ENCODE results near the gene PBX3.

The PBX3 gene

DNA sequence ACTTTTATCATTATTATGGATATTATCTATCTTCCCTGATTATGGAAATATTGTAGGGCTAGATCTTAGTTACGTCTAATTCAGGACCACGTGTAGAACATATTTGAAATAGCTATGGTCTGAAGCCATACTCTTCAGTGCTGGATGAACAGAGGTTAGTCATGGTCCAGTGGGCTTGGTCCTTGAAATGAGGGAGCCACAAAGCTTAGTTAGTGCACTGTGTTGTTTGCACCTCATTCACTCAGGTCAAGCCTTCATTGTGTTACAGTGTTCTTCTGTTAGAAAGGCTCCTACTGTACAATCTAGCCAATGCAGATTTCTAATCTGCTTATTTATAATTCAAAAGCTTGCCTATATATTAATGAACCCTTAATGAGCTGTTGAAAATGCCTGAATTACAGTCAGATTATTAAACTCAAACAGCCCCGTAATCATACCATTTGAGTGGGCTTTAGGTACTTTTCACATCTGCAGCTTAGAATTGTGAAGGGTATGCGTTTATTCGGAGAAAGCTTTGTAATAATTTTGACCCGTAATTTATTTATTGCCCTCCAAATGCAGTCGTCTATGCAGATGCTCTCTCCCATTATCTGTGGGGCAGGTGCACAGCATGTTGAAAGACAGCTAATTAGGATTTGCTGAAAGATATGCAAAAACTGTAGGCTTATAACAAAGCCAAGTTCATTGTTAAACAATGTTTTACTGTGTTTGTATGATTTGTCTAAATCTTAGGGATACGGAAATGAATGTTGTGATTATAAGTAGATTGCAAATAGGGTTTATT is 164.9 kb downstream of the PBX3 start:
- DNase-seq: peak; percentile 28

DNA sequence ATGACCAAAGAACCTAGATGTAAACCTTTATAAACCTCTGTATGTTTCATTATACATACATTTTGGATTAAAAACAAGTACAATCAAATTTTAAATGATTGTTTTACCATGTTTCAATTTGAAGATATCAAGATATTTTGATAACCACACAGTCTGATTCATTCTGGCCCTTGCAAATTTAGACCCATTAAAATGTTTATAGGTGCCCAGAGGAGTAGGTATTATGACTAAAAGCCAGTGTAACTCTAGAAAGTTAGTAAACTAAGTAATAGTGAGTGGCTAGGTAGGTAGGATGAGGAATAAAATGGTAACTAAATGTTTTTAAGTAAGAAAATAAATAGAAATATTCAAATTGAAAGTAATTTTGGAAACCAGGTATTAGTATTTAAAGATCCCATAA is 165.5 kb downstream of the PBX3 start:
- DNase-seq: no peak

DNA sequence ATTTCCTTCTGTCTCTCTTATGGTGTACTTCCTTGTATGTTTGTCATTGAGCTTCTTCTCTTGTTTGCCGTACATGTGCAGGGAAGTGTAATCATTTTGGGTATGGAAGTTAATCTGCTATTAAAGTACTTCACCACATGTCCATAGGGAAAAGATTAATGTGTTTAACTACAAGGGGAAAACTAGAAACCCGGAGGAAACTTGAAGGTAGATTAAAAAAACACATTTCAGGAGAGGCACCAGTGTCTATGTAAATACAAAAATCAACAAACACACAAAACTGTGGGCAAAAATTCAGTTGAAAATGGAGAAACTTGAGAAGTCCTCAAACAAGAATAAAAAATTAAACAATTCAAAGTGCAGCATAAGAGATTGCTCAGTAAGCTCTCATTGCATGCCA is 166.4 kb downstream of the PBX3 start:
- DNase-seq: no peak

GRCh38 chr9:125914411-125914810 is 167.2 kb downstream of the PBX3 start:
- no peak for DNase-seq

GRCh38 chr9:125915606-125916005 is 168.4 kb downstream of the PBX3 start:
- no peak for DNase-seq

GRCh38 chr9:125919565-125919964 is 172.4 kb downstream of the PBX3 start:
- DNase-seq: no peak

DNA sequence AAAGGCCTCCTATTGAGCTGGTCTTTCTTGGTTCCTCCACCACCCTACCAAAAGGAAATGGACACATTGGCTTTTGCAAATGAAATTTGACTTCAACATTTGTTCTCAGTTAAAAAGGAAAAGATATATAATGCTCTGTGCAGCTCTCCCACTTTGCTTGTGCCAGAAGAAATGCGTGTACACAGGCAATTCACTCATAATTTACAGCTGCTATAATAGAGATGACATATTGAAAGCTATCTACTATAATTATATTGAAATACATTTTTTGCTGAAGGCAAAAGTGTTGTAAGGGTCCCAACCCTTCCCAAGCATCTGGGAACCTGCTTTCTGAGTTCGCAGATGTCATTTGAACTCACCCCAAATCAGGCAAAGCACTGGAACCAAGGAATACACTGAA is 173.2 kb downstream of the PBX3 start:
- DNase-seq: no peak

- no peak for DNase-seq
These were observed 175.7 kb downstream of the PBX3 start for GRCh38 chr9:125922854-125923253.

- no peak for DNase-seq
These were observed 177.2 kb downstream of the PBX3 start for GRCh38 chr9:125924351-125924750.

GRCh38 chr9:125926936-125927335 is 179.8 kb downstream of the PBX3 start:
- DNase-seq: no peak

GRCh38 chr9:125929846-125930245 is 182.7 kb downstream of the PBX3 start:
- no peak for DNase-seq

DNA sequence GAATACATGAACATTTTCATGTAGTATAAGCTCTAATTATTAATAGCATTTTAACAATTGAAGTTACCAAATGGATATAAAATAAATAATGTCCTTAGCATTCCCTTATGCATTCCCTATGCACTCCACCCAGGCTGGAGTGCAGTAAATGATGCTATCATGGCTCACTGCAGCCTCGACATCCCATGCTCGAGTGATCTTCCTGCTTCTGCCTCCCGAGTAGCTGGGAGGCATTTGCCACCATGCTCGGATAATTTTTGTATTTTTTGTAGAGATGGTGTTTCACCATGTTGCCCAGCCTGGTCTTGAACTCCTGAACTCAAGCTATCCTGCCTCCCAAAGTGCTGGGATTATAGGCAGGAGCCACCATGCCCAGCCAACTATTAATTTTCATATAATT is 184.0 kb downstream of the PBX3 start:
- no peak for DNase-seq

DNA sequence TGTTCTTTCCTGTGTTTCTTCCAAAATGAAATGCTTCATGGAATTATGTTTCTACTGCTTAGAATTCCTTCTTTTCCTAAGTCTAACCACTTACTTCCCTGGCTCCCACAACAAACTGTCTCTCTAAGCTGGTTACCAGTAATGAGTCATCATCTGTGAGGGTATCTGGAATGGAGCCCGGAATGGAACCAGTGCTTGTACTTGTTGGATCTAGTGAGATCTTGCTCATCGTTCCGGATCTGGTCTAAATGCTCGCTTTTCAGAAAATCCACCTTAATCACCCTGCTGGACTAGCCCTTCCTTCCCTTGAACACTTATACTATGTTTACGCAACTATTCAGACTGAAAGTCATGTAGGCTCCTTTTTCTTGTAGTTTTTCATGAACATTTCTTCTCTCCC is 184.8 kb downstream of the PBX3 start:
- DNase-seq: no peak

DNA sequence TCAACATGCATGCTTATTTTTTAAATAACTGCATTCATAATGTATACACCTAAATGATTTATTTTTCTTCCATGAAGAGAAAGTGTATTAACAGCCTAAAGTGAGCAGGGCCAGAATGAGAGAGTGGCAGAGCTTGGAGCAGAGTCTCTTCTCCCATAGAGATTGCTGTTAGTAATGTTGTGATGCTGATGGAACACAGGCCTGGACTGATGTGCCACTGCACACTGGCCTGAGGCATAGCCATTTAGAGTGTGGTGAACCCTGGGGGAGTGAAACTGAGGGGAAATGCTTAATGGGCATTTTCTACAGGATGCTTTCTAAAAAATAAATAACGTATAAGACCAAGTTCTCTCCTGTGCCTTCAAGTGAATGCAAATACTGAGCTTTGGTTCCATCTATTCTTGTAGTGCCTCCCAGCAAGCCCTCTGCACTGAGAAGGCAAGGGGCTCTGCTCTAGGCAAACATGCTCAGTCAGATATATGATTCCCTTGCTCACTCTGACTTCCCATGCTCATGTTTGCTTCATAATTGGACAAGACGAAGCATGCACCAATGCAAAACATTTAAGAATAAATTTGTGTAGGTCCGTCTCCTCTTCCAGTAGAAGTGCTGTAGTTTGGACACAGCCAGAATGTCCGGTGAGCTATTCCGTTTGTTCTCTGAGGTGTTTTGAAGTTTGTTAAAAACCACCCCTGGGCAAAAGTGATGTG is 185.7 kb downstream of the PBX3 start:
- DNase-seq: no peak

DNA sequence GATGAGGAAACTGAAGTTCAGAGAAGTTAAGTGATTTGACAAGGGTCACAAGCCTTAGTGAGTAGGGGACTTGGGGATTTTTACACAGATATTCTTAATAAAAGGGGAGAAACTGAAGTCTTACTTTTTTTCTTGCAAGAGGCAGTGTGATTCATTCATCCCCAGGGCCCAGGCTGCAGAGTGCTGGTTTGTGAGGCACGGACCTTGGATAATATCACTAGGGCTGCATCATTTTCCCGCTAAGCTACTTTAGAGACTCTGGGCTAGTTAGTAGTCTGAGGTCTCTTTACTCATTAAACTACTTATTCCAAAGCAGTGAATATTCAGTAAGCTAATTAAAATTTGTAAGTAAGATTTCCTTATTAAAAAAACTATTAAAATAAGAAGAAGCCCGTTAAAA is 195.0 kb downstream of the PBX3 start:
- DNase-seq: no peak

GRCh38 chr9:125943831-125944230 is 196.7 kb downstream of the PBX3 start:
- DNase-seq: no peak

- no peak for DNase-seq
These were observed 199.2 kb downstream of the PBX3 start for GRCh38 chr9:125946397-125946796.

DNA sequence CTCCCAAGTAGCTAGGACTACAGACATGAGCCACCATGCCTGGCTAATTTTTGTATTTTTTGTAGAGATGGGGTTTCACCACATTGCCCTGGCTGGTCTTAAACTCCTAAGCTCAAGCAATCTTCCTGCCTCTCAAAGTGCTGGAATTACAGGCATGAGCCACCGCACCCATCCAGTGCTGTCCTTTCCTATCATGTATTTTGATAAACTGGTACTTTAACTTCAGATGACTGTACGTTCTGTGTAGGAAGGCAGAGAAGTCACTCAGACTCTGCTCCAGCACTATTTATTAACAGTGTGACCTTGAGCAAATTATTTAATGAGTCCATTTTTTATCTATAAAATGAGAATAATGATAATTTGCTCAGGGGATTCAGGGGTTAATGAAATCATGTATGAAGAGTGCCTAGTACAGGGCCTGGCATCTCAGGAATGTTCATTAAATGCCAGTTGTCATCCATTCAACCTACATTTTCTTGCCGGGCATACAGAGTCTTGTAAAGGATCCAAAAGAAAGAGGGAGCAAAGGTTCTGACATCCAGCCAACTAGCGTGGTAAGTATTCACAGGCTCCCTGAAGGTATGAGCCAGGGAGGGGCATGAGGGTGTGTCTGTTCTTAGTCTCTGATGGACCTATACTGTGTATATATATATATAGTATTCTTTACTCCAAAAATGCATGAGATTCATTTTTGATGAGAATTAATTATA is 201.9 kb downstream of the PBX3 start:
- no peak for DNase-seq

DNA sequence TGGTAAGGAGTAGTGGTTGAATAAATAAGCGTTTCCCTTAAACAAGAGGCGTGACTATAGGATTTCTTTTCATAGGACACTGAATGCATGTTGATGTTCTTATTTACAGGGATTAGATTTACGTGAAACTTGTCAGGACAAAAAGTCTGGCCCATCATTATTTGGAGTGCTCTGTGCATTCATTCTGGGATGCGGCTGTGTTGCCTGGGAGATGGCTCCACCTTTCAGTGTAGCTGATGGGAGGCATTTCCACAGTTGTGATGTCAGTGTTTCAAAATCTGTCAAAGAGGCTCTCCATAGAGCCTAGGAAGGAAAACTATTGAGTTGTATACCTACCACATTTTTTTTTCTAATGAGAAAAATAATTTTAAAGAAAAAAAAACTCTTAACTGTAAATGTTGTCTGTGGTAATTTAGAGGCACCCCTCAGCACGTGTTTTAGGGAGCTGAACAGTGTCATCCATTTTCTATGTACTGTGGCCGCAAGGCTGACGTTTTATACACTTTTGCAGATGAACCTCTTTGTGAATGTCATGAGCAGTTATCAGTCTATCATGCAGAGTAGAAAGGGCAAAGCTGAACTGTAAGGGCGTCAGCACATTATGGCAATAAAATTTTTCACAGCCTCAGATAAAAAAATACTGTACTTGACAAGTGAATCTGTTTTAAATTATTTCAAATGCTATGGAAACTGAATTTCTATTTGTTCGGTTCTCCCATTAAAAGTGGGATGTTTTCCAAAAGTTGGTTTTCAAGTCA is 202.7 kb downstream of the PBX3 start:
- no peak for DNase-seq

DNA sequence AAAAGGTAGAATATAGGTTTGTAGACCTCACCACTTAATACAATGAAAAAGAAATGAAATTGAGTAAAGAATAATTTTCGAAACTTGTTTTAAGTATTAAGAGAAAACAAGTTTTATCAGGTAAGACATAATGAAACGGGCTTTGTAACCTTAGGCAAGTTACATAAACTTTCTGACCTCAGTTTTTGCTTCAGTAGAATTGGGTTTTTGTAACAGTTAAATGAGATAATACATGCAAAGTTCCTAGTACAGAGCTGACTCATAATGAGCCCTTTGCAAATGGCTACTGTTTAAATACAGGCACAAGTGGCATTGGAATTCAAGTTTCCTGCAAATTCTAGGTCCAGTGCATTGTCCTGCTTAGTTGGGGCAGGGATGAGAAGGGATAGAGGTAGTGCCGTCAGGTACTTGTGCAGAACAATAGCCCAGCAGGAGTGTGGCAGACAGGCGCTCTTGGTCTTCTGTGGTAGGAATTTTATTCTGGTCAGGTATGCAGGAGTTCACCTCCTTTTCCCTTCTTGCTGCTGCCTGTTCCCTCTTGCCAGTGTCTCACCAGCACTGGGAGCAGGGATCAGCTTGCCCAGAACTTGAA is 203.8 kb downstream of the PBX3 start:
- DNase-seq: no peak

GRCh38 chr9:125953314-125954019 is 206.3 kb downstream of the PBX3 start:
- DNase-seq: no peak

DNA sequence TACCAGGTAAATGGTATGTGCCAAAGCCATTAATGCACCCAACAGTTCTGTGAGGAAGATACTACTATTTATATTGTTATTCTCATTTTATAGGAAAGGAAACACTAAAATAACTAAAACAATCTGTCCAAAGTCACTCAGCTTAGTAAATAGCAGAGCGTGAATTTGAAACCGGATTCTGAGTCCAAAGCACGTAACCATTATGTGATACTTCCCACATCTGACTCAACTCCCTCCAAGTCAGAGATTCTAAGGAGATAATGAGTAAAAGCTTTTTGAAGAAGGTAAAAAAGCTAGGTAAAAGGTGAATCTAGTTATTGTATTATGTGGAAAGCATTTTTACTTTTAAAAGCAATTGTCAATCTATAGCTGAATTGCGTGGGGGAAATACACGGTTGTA is 208.9 kb downstream of the PBX3 start:
- DNase-seq: no peak
